Calu3 (cell line): ENCODE results near the gene RORB. TPM values are rescaled to one million over a fixed set of nuclear protein-coding genes. Genes with fewer than 3 reads are reported as not detected.

Experiments
- BruUV-seq: library from RNA; stranded (reverse); fragments of 400-500 nt; replicated peaks from 2 replicates; lab custom pipeline; 2021; lab: Mats Ljungman, UMichigan
- CTCF ChIA-PET: fragments of 300-600 bp; sonication (Branson Sonifier 250); formaldehyde crosslinking; loops from one replicate; lab custom pipeline; 2022; ENCODE audit warnings: antibody characterized with exemption; lab: Charles Lee
- DNase-seq: peaks from one replicate; pipeline ENCODE4 v3.0.0; 2022
- H3K27ac Mint-ChIP-seq: one replicate; pipeline ENCODE4 v1.8.0; 2022; ENCODE audit warnings: mixed read lengths; ENCODE audit not compliant: unreplicated experiment
- H3K27me3 Mint-ChIP-seq: one replicate; pipeline ENCODE4 v1.8.0; 2022; ENCODE audit warnings: mixed read lengths; ENCODE audit not compliant: unreplicated experiment
- H3K36me3 Mint-ChIP-seq: one replicate; pipeline ENCODE4 v1.8.0; 2022; ENCODE audit warnings: mild to moderate bottlenecking, moderate library complexity, mixed read lengths; ENCODE audit not compliant: insufficient read depth, unreplicated experiment
- H3K4me1 Mint-ChIP-seq: one replicate; pipeline ENCODE4 v1.8.0; 2022; ENCODE audit warnings: mild to moderate bottlenecking, low read depth, mixed read lengths; ENCODE audit not compliant: unreplicated experiment
- H3K4me3 Mint-ChIP-seq: one replicate; pipeline ENCODE4 v1.8.0; 2022; ENCODE audit warnings: mild to moderate bottlenecking, low read depth, moderate library complexity, mixed read lengths; ENCODE audit not compliant: unreplicated experiment
- H3K9me3 Mint-ChIP-seq: one replicate; pipeline ENCODE4 v1.8.0; 2022; ENCODE audit warnings: low read depth, mixed read lengths; ENCODE audit not compliant: unreplicated experiment
- CTCF ChIP-seq: fragments of 200-600 bp; IDR thresholded peaks from one replicate; pipeline ENCODE4 v1.8.0; 2022; ENCODE audit warnings: antibody characterized with exemption; ENCODE audit not compliant: unreplicated experiment
- intact Hi-C: fragments of 100-400 bp; cut with micrococcal nuclease; formaldehyde crosslinking; loops from one replicate; pipeline ENCODE4 v1.10.0; 2022; ENCODE audit not compliant: unreplicated experiment
- total RNA-seq: library from RNA; stranded (reverse); gene quantifications from 2 replicates; pipeline ENCODE4 v1.2.3, GENCODE V29; 2022

RORB gene
- total RNA-seq, 1 experiment from 2014 or later, result not detected

DNA sequence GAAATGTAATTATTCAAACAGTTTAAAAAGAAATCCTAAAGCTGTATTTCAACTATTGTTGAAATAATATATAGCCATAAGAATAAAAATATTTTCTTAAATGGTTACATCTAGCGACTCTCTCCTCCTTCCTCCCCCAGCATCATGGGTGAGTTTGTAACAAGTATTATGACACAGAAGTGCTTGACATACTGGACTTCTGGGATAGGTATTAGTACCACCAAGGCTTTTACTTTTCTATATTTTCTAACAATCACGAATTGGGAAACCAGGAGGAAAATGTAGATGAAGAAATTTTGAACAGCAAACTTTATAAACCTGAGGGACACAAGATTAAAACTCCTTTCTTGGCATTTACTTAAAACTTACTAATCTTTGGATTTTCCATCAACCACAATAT, 4.4 kb downstream of the RORB start:
- Mint-ChIP-seq H3K36me3 (peaks cover 15% of the 10 kb centered on the region), H3K9me3 (no peaks in the 10 kb centered on the region), H3K27me3 (peaks cover 25% of the 10 kb centered on the region), H3K4me3 (no peak overlapping the region), H3K27ac (no peak overlapping the region), H3K4me1 (no peaks in the 10 kb centered on the region)
- intact Hi-C loops, result no loop called here
- CTCF ChIA-PET, result no interaction called here
- DNase-seq, result no peak
- TF ChIP-seq CTCF, result no peak
- BruUV-seq, result no TSS peak

DNA sequence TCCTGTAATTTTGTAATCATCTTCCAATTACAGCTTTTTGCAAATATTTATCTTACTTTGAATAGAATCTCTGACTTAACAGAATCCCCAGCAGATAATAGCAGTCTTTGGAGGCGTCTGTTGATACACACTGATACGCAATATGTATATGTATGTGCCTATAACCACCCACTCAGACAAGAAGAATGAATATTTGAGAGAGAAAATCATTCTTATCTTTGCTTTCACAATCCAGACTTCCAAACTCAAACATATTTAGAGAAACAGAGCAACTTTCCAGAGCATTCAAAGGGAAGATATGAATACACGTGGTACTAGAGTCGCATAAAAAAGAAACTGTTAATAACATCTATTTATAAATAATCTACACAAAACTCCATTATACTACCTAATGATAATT, 6.1 kb downstream of the RORB start:
- Mint-ChIP-seq H3K4me3 (no peak overlapping the region), H3K36me3 (peaks cover 5% of the 10 kb centered on the region)

GRCh38 chr9:74503666-74504065, 6.5 kb downstream of the RORB start:
- Mint-ChIP-seq H3K4me1 (no peaks in the 10 kb centered on the region), H3K9me3 (no peaks in the 10 kb centered on the region), H3K27me3 (peaks cover 13% of the 10 kb centered on the region), H3K36me3 (peaks cover 5% of the 10 kb centered on the region), H3K27ac (no peak overlapping the region), H3K4me3 (no peak overlapping the region)
- TF ChIP-seq CTCF, result no peak
- intact Hi-C loops, result no loop called here
- BruUV-seq, result no TSS peak
- no peak for DNase-seq
- CTCF ChIA-PET, result no interaction called here

More for the DNA sequence above, 6.1 kb downstream of the RORB start:
- intact Hi-C loops, result no loop called here
- no peak for TF ChIP-seq CTCF
- CTCF ChIA-PET, result no interaction called here
- Mint-ChIP-seq H3K27me3 (peaks cover 17% of the 10 kb centered on the region), H3K27ac (no peak overlapping the region), H3K9me3 (no peaks in the 10 kb centered on the region), H3K4me1 (no peaks in the 10 kb centered on the region)
- no peak for DNase-seq
- BruUV-seq, result no TSS peak

- H3K4me1 Mint-ChIP-seq, result no peaks in the 10 kb centered on the region
- H3K27ac Mint-ChIP-seq, result no peak overlapping the region
- DNase-seq, result no peak
- H3K4me3 Mint-ChIP-seq, result no peak overlapping the region
- CTCF ChIA-PET, result no interaction called here
- intact Hi-C loops, result no loop called here
- H3K27me3 Mint-ChIP-seq, result no peaks in the 10 kb centered on the region
- H3K36me3 Mint-ChIP-seq, result no peaks in the 10 kb centered on the region
- BruUV-seq, result no TSS peak
- no peaks in the 10 kb centered on the region for H3K9me3 Mint-ChIP-seq
- TF ChIP-seq CTCF, result no peak
Observed at GRCh38 chr9:74511333-74511732, 14.2 kb downstream of the RORB start.
